Lung (tissue), 12 donors: Measurements from ENCODE around the gene TMBIM6. TPM values are rescaled to one million over a fixed set of nuclear protein-coding genes. Genes with fewer than 3 reads are reported as not detected.

Experiments used
- ATAC-seq: fragments of 200-7000 bp; cut with Tn5 transposase; one replicate; pipeline ENCODE4 v1.9.1; 2020; ENCODE audit warnings: moderate number of reproducible peaks; ENCODE audit not compliant: insufficient read depth, low FRiP score
- DNase-seq, 3 donors: peaks; one replicate each; pipeline ENCODE4 v3.0.0-alpha.2; 2013 to 2017
- H3K27ac ChIP-seq, 2 donors: one replicate each; pipeline ENCODE4 v1.5.1; 2013; ENCODE audit warnings: mild to moderate bottlenecking in 2 of 2, moderate library complexity in 2 of 2, control low read depth in 1 of 2, inconsistent platforms in 1 of 2, low read depth in 1 of 2, low read length in 1 of 2
- H3K27me3 ChIP-seq, 3 donors: one replicate each; pipeline ENCODE4 v1.5.1; 2013; ENCODE audit warnings: low read length in 2 of 3; ENCODE audit not compliant: control insufficient read depth in 3 of 3, insufficient read depth in 3 of 3
- H3K36me3 ChIP-seq, 4 donors: one replicate each; pipeline ENCODE4 v1.5.1; 2013; ENCODE audit warnings: low read length in 4 of 4, mild to moderate bottlenecking in 1 of 4, moderate library complexity in 1 of 4; ENCODE audit not compliant: control insufficient read depth in 4 of 4, insufficient read depth in 4 of 4
- H3K4me1 ChIP-seq, 5 donors: one replicate each; pipeline ENCODE4 v1.5.1; 2013; ENCODE audit warnings: low read length in 5 of 5, mild to moderate bottlenecking in 2 of 5, moderate library complexity in 1 of 5; ENCODE audit not compliant: control insufficient read depth in 5 of 5, insufficient read depth in 5 of 5
- H3K4me3 ChIP-seq: one replicate; pipeline ENCODE4 v1.5.1; 2013; ENCODE audit warnings: mild to moderate bottlenecking, control low read depth, moderate library complexity
- H3K9ac ChIP-seq, 2 donors: one replicate each; pipeline ENCODE4 v1.5.1; 2013; ENCODE audit warnings: low read length in 2 of 2, control low read depth in 1 of 2; ENCODE audit not compliant: insufficient read depth in 1 of 2
- H3K9me3 ChIP-seq, 4 donors: one replicate each; pipeline ENCODE4 v1.5.1; 2013; ENCODE audit warnings: low read length in 3 of 4, mild to moderate bottlenecking in 1 of 4, moderate library complexity in 1 of 4; ENCODE audit not compliant: control insufficient read depth in 4 of 4, insufficient read depth in 3 of 4
- WGBS, 2 donors: extraction: QIAGEN DNeasy Blood & Tissue Kit; methylation state at CpG; one replicate each; pipeline ENCODE4 v1.1.7; 2013; 5-methylcytosine and 5-hydroxymethylcytosine counted together
- polyA plus RNA-seq, 2 donors: library from polyadenylated mRNA; stranded (reverse); fragments of 200-250 nt; gene quantifications; one replicate each; pipeline ENCODE4 v1.2.1, GENCODE V29; 2013
- total RNA-seq, 2 donors: library from RNA; depleted of rRNA in 1 of 2; stranded (reverse); fragments of >200 nt in 1 of 2; gene quantifications; one replicate each; pipeline ENCODE4 v1.2.1, GENCODE V29; 2014 to 2021
- TF ChIP-seq, protein P1 (sequence below): IDR thresholded peaks from 2 replicates; pipeline ENCODE4 v1.5.1; 2012; ENCODE audit warnings: mild to moderate bottlenecking; ENCODE audit errors: control extremely low read depth, extremely low read depth
- donor health status: control.
- donor health status: control.
- donor health status: Bipolar disorder and iron deficiency.
- donor health status: healthy.
- donor health status: DM: yes; HTN: yes; CAD: no.

TMBIM6 gene
- total and polyA plus RNA-seq, 4 donors: 231 to 661 (median 485) TPM

- peak overlapping the region; percentile 61 to 92 for H3K27ac ChIP-seq
- peaks cover 4 to 40% (median 13%) of the 10 kb centered on the region in 5 donors for H3K4me1 ChIP-seq
- no peak for ATAC-seq
- peak overlapping the region; percentile 78 for H3K4me3 ChIP-seq
- H3K36me3 ChIP-seq: no peaks in the 10 kb centered on the region
- H3K9ac ChIP-seq: peak overlapping the region; percentile 49 to 74
- no peaks in the 10 kb centered on the region for H3K27me3 ChIP-seq
- WGBS, 2 donors: 21 to 28% methylated on average over 10 of the region's 10 CpGs
- TF ChIP-seq, protein P1, sequence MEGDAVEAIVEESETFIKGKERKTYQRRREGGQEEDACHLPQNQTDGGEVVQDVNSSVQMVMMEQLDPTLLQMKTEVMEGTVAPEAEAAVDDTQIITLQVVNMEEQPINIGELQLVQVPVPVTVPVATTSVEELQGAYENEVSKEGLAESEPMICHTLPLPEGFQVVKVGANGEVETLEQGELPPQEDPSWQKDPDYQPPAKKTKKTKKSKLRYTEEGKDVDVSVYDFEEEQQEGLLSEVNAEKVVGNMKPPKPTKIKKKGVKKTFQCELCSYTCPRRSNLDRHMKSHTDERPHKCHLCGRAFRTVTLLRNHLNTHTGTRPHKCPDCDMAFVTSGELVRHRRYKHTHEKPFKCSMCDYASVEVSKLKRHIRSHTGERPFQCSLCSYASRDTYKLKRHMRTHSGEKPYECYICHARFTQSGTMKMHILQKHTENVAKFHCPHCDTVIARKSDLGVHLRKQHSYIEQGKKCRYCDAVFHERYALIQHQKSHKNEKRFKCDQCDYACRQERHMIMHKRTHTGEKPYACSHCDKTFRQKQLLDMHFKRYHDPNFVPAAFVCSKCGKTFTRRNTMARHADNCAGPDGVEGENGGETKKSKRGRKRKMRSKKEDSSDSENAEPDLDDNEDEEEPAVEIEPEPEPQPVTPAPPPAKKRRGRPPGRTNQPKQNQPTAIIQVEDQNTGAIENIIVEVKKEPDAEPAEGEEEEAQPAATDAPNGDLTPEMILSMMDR: no peak
- H3K9me3 ChIP-seq: no peaks in the 10 kb centered on the region
- peak in 2 of 3 donors; percentile 31 to 48 for DNase-seq
Measured at GRCh38 chr12:49705479-49706134, 35.8 kb upstream of the TMBIM6 start.

GRCh38 chr12:49706351-49707127 lies 34.8 kb upstream of the TMBIM6 start:
- DNase-seq (peak; percentile 70 to 76 (median 71)), ATAC-seq (no peak)
- Histone ChIP-seq H3K27me3 (no peaks in the 10 kb centered on the region), H3K36me3 (no peaks in the 10 kb centered on the region), H3K4me3 (peak overlapping the region; percentile 78), H3K4me1 (peaks cover 4 to 40% (median 13%) of the 10 kb centered on the region in 5 donors), H3K27ac (peak overlapping the region; percentile 47 to 92), H3K9ac (peak overlapping the region in 1 of 2 donors; percentile 74), H3K9me3 (no peaks in the 10 kb centered on the region)
- WGBS, 2 donors: 3 to 4% methylated on average over 38 to 43 of the region's 43 CpGs
- TF ChIP-seq, protein P1: no peak

DNA sequence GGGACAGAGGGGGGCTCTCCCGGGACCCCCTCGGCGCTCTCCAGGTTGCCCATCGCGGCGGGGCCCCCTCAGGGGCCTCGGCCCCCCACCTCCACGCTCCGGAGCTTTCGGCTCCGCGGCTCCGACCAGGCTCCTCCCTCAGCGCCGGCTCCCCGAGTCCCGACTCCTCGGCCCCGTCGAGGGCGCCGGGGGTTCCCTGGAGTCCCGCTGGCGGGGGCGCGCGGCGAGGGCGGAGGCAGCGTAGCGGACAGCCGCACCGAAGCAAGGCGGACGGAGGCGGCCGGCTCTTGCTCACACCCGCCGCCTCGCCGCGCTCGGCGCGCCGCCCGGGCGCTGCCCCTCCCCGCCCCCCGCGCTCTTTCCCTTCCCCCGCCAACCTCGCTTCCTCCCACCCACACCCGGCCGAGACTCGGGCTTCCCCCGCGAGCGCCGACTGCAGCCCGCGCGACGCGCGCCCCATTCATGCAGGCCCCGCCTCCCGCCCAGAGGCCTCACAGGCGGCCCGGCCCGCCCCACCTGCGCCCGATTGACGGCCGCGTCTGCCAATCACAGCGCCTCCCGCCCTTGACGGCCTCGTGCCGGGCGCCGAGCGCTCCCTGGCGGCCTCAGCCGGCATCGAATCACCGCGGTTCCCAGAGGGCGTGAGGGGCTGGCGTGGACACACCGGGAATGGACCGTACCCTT lies 34.1 kb upstream of the TMBIM6 start, which contains the start of gene FMNL3:
Gene FMNL3 (minus strand): TSS at position 278 of the 684 bp plus-strand sequence. CDS start 225 bp downstream, at position 53.
- Histone ChIP-seq H3K27ac (peak within 1 kb of the TSS; percentile 47 to 92), H3K4me3 (peak within 1 kb of the TSS; percentile 78), H3K4me1 (peaks cover 2 to 40% (median 13%) of the 10 kb centered on the region in 5 donors), H3K9me3 (no peaks in the 10 kb centered on the region), H3K27me3 (no peaks in the 10 kb centered on the region), H3K9ac (peak within 1 kb of the TSS in 1 of 2 donors; percentile 74), H3K36me3 (no peaks in the 10 kb centered on the region)
- TF ChIP-seq, protein P1: peak; percentile 99
- ATAC-seq (peak; percentile 99), DNase-seq (peak; percentile 98 to 99 (median 99))
- WGBS, 2 donors: 0 to 1% methylated on average over 64 to 93 of the region's 93 CpGs
